GM23248 (cell line): ENCODE results near the gene TMEM100.

Experiments
- EZH2 ChIP-seq: fragments of 200-600 bp; sonication (generic); IDR thresholded peaks from 2 replicates; pipeline ENCODE4 v1.6.1; 2018; ENCODE audit warnings: antibody characterized with exemption, mild to moderate bottlenecking; ENCODE audit not compliant: insufficient read depth, poor library complexity, severe bottlenecking
- EZH2phosphoT487 ChIP-seq: fragments of 200-600 bp; sonication (generic); IDR thresholded peaks from 2 replicates; pipeline ENCODE4 v1.6.1; 2018; ENCODE audit warnings: antibody characterized with exemption, moderate library complexity, mild to moderate bottlenecking, low read depth; ENCODE audit not compliant: insufficient read depth

DNA sequence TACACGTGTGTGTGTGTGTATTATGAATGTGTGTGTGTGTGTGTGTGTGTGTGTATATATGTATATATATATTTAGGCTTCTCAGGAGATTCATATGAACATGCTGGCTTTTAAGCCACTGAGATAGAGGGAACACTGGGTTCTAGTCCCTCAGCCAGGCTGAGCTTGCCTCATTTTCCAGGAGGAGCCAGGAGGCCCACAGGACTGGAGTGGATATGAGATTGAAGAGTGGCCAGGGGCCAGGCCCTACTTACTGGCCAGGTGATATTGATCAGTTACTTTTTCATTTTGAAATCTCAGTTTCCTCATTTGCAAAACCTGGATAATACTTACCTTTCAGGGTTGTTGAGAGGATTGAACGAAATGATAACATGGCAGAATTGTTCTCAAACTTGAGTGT, 34.0 kb upstream of the TMEM100 start:
- TF ChIP-seq EZH2, result no peak
- TF ChIP-seq EZH2phosphoT487, result no peak
